BE2C (cell line): ENCODE data around the gene C9orf85.

Source experiments
- DNase-seq: peaks from one replicate; pipeline ENCODE4 v3.0.0-alpha.2; 2020
- H3K27me3 ChIP-seq: fragments of 250-450 bp; sonication (Bioruptor Pico); 2 replicates; pipeline ENCODE4 v1.5.1; 2020; ENCODE audit warnings: mild to moderate bottlenecking
- H3K36me3 ChIP-seq: fragments of 250-450 bp; sonication (Bioruptor Pico); 2 replicates; pipeline ENCODE4 v1.5.1; 2020; ENCODE audit warnings: mild to moderate bottlenecking
- H3K4me1 ChIP-seq: fragments of 250-450 bp; sonication (Bioruptor Pico); 2 replicates; pipeline ENCODE4 v1.5.1; 2020
- H3K4me3 ChIP-seq: 2 replicates; pipeline ENCODE4 v1.5.1; 2011; ENCODE audit warnings: low read depth, low read length
- H3K9me3 ChIP-seq: fragments of 250-450 bp; sonication (Bioruptor Pico); 2 replicates; pipeline ENCODE4 v1.5.1; 2020
- CTCF ChIP-seq: IDR thresholded peaks from 2 replicates; pipeline ENCODE4 v1.5.1; 2012; ENCODE audit warnings: mild to moderate bottlenecking, low read depth, low read length

C9orf85 gene

GRCh38 chr9:71929223-71929622, 17.8 kb downstream of the C9orf85 start:
- no peak for TF ChIP-seq CTCF
- no peak for DNase-seq
- Histone ChIP-seq H3K9me3 (no peaks in the 10 kb centered on the region), H3K27me3 (no peaks in the 10 kb centered on the region), H3K4me3 (no peak overlapping the region), H3K4me1 (no peaks in the 10 kb centered on the region), H3K36me3 (no peaks in the 10 kb centered on the region)

GRCh38 chr9:71929791-71930440, 18.5 kb downstream of the C9orf85 start:
- Histone ChIP-seq H3K4me3 (no peak overlapping the region), H3K27me3 (no peaks in the 10 kb centered on the region), H3K9me3 (no peaks in the 10 kb centered on the region), H3K36me3 (no peaks in the 10 kb centered on the region), H3K4me1 (no peaks in the 10 kb centered on the region)
- DNase-seq, result no peak
- TF ChIP-seq CTCF, result no peak

- no peak for TF ChIP-seq CTCF
- Histone ChIP-seq H3K4me1 (no peaks in the 10 kb centered on the region), H3K9me3 (no peaks in the 10 kb centered on the region), H3K36me3 (no peaks in the 10 kb centered on the region), H3K4me3 (no peak overlapping the region), H3K27me3 (no peaks in the 10 kb centered on the region)
- DNase-seq, result no peak
Observed at GRCh38 chr9:71931166-71931565, 19.7 kb downstream of the C9orf85 start.

- no peak overlapping the region for H3K4me3 ChIP-seq
- no peaks in the 10 kb centered on the region for H3K4me1 ChIP-seq
- TF ChIP-seq CTCF, result no peak
Observed at GRCh38 chr9:71936066-71936465, 24.6 kb downstream of the C9orf85 start.

GRCh38 chr9:71937070-71937625, 25.7 kb downstream of the C9orf85 start:
- Histone ChIP-seq H3K4me3 (no peak overlapping the region), H3K27me3 (no peaks in the 10 kb centered on the region), H3K9me3 (no peaks in the 10 kb centered on the region), H3K36me3 (no peaks in the 10 kb centered on the region), H3K4me1 (no peaks in the 10 kb centered on the region)
- no peak for DNase-seq
- TF ChIP-seq CTCF, result no peak

More at GRCh38 chr9:71936066-71936465, 24.6 kb downstream of the C9orf85 start:
- no peak for DNase-seq
- no peaks in the 10 kb centered on the region for H3K9me3 ChIP-seq
- no peaks in the 10 kb centered on the region for H3K27me3 ChIP-seq
- H3K36me3 ChIP-seq, result no peaks in the 10 kb centered on the region

GRCh38 chr9:71937898-71938297, 26.5 kb downstream of the C9orf85 start:
- no peaks in the 10 kb centered on the region for H3K27me3 ChIP-seq
- TF ChIP-seq CTCF, result no peak
- DNase-seq, result no peak
- H3K36me3 ChIP-seq, result no peaks in the 10 kb centered on the region
- H3K4me1 ChIP-seq, result no peaks in the 10 kb centered on the region
- H3K4me3 ChIP-seq, result no peak overlapping the region
- H3K9me3 ChIP-seq, result no peaks in the 10 kb centered on the region
